Body of pancreas (tissue), 4 donors: ENCODE results near the gene HEBP2. TPM values are rescaled to one million over a fixed set of nuclear protein-coding genes. Genes with fewer than 3 reads are reported as not detected.

ENCODE experiments used
- ATAC-seq: fragments of 150-250 bp; one replicate; pipeline ENCODE4 v1.9.1; 2016
- DNase-seq, 4 donors: peaks; one replicate each; pipeline ENCODE4 v3.0.0-alpha.2; 2019
- H3K27ac ChIP-seq, 4 donors: fragments of 200-600 bp; sonication (generic); 1 replicate in 3 of 4; 2 replicates in 1 of 4; pipeline versions ENCODE4 v1.5.1 to v1.6.1; 2016 to 2019; ENCODE audit warnings: mild to moderate bottlenecking in 1 of 4, mixed read lengths in 1 of 4, moderate library complexity in 1 of 4
- H3K27me3 ChIP-seq, 2 donors: fragments of 200-600 bp; sonication (generic); one replicate each; pipeline ENCODE4 v1.6.0; 2016; ENCODE audit warnings: mild to moderate bottlenecking in 1 of 2
- H3K36me3 ChIP-seq, 2 donors: fragments of 200-600 bp; sonication (generic); replicated peaks in 1 of 2; 2 replicates each; pipeline ENCODE4 v1.5.1; 2016; ENCODE audit warnings: low read depth in 2 of 2; ENCODE audit not compliant: insufficient read depth in 1 of 2
- H3K4me1 ChIP-seq: fragments of 200-600 bp; sonication (generic); one replicate; pipeline ENCODE4 v1.6.0; 2016
- H3K4me3 ChIP-seq, 2 donors: fragments of 200-600 bp; sonication (generic); 1 replicate in 1 of 2; 2 replicates in 1 of 2; pipeline ENCODE4 v1.5.1; 2016 to 2019
- H3K9me3 ChIP-seq, 3 donors: fragments of 200-600 bp; sonication (generic); 1 replicate in 2 of 3; 2 replicates in 1 of 3; pipeline ENCODE4 v1.5.1; 2016
- CTCF ChIP-seq, 7 experiments: fragments of 450-650 bp in 4 of 7; fragments of 200-600 bp in 3 of 7; sonication (generic) in 3 of 7; IDR thresholded peaks; one replicate each; pipeline ENCODE4 v1.5.1; 2016 to 2019; ENCODE audit warnings: antibody characterized with exemption in 7 of 7
- POLR2A ChIP-seq, 3 donors: fragments of 450-650 bp; IDR thresholded peaks; one replicate each; pipeline ENCODE4 v1.6.1; 2016; ENCODE audit warnings: antibody characterized with exemption in 3 of 3, mild to moderate bottlenecking in 2 of 3
- WGBS, 2 donors: methylation state at CpG; one replicate each; pipeline ENCODE4 v1.1.5; 2017; 5-methylcytosine and 5-hydroxymethylcytosine counted together
- intact Hi-C: fragments of 100-400 bp; cut with DNase I; formaldehyde crosslinking; loops from one replicate; pipeline ENCODE4 v1.15.1; 2023
- microRNA-seq, 2 donors: library from miRNA; unstranded; fragments of <30 nt; microRNA quantifications; one replicate each; pipeline ENCODE4, GENCODE V29; 2016; ENCODE audit warnings: borderline number of aligned reads in 2 of 2, borderline replicate concordance in 2 of 2
- small RNA-seq: library from RNA; depleted of rRNA; stranded (forward); fragments of <200 nt; gene quantifications from one replicate; pipeline ENCODE3, GENCODE V24; 2016
- total RNA-seq, 2 donors: library from RNA; depleted of rRNA; stranded (reverse); fragments of >200 nt; gene quantifications; one replicate each; pipeline ENCODE4 v1.1.0, GENCODE V29; 2016

Gene HEBP2
- total RNA-seq, 2 donors from 2014 or later, result 33.2 to 181 TPM

- H3K36me3 ChIP-seq, result no peaks in the 10 kb centered on the region
- H3K9me3 ChIP-seq, result no peaks in the 10 kb centered on the region
- intact Hi-C loops, result no loop called here
- H3K4me3 ChIP-seq, result no peak overlapping the region
- WGBS, 2 donors, result 87 to 88% methylated on average over 1 of the region's 1 CpG
- TF ChIP-seq POLR2A (IDR thresholded peaks at IDR 0.05), result no peak
- TF ChIP-seq CTCF (IDR thresholded peaks at IDR 0.05), result no peak
- no peak overlapping the region for H3K27ac ChIP-seq
- DNase-seq (no peak), ATAC-seq (no peak)
- no peaks in the 10 kb centered on the region for H3K27me3 ChIP-seq
- H3K4me1 ChIP-seq, result no peaks in the 10 kb centered on the region
Observed at GRCh38 chr6:138465007-138465645, 61.1 kb downstream of the HEBP2 start.

- Histone ChIP-seq H3K36me3 (no peaks in the 10 kb centered on the region), H3K4me1 (no peaks in the 10 kb centered on the region), H3K4me3 (no peak overlapping the region), H3K9me3 (no peaks in the 10 kb centered on the region), H3K27ac (no peak overlapping the region), H3K27me3 (no peaks in the 10 kb centered on the region)
- intact Hi-C loops, result no loop called here
- ATAC-seq (no peak), DNase-seq (no peak)
- no peak for TF ChIP-seq CTCF (IDR thresholded peaks at IDR 0.05)
- no peak for TF ChIP-seq POLR2A (IDR thresholded peaks at IDR 0.05)
Observed at GRCh38 chr6:138467901-138468300, 63.9 kb downstream of the HEBP2 start.

- WGBS, 2 donors, result 94 to 95% methylated on average over 7 to 9 of the region's 9 CpGs
- ATAC-seq (no peak), DNase-seq (no peak)
- Histone ChIP-seq H3K36me3 (no peaks in the 10 kb centered on the region), H3K27ac (no peak overlapping the region), H3K27me3 (no peaks in the 10 kb centered on the region), H3K9me3 (no peaks in the 10 kb centered on the region), H3K4me1 (no peaks in the 10 kb centered on the region), H3K4me3 (no peak overlapping the region)
- intact Hi-C loops, result no loop called here
- TF ChIP-seq POLR2A (IDR thresholded peaks at IDR 0.05) (no peak), CTCF (IDR thresholded peaks at IDR 0.05) (no peak)
Observed at GRCh38 chr6:138468320-138469015, 64.4 kb downstream of the HEBP2 start.

Small RNA genes lying within 50 kb of the gene (microRNA-seq; reads per million reads assigned to microRNA genes)
- 0 to 1.4 reads per million in 2 donors for gene MIR3145

Small RNA genes lying within 50 kb of the gene (small RNA-seq; reads per million reads assigned to genes)
- gene AL031003.1, result not detected
- gene AL391669.1, result not detected
- not detected for gene MIR3145

Other genes starting within 250 kb of the HEBP2 start
- 10 to 100 TPM; 13.5 to 21.8 TPM for gene ARFGEF3, start 242.3 kb upstream of the HEBP2 start, total RNA-seq
- gene PBOV1, start 185.7 kb upstream of the HEBP2 start, total RNA-seq, result not detected
- gene SMIM28, start 26.3 kb upstream of the HEBP2 start, total RNA-seq, result not detected
- gene NHSL1, start 95.3 kb downstream of the HEBP2 start, total RNA-seq, result 1 to 10 TPM; 5.2 to 7.3 TPM